Retinal pigment epithelial cell (primary cell): ENCODE results near the gene CPT1C.

Experiments used
- DNase-seq: peaks from one replicate; pipeline ENCODE4 v3.0.0-alpha.2; 2010; ENCODE audit warnings: low read depth
- H3K4me3 ChIP-seq: 2 replicates; pipeline ENCODE4 v1.5.1; 2011; ENCODE audit warnings: mild to moderate bottlenecking, low read length, control low read depth, moderate library complexity
- CTCF ChIP-seq: conservative IDR thresholded peaks from 2 replicates; pipeline ENCODE4 v1.5.1; 2011; ENCODE audit warnings: low read depth, low read length, control low read depth, inconsistent platforms

Gene CPT1C

GRCh38 chr19:49727217-49728030 is 36.5 kb downstream of the CPT1C start:
- H3K4me3 ChIP-seq, result no peak overlapping the region
- TF ChIP-seq CTCF, result no peak
- no peak for DNase-seq

- TF ChIP-seq CTCF, result no peak
- no peak overlapping the region for H3K4me3 ChIP-seq
- DNase-seq, result no peak
Observed at GRCh38 chr19:49730166-49730565, 39.2 kb downstream of the CPT1C start.

GRCh38 chr19:49738268-49738667 is 47.4 kb downstream of the CPT1C start:
- H3K4me3 ChIP-seq, result no peak overlapping the region
- TF ChIP-seq CTCF, result no peak
- DNase-seq, result no peak

GRCh38 chr19:49739098-49739497 is 48.2 kb downstream of the CPT1C start:
- no peak for DNase-seq
- no peak for TF ChIP-seq CTCF
- H3K4me3 ChIP-seq, result no peak overlapping the region

GRCh38 chr19:49739933-49740332 is 49.0 kb downstream of the CPT1C start:
- no peak overlapping the region for H3K4me3 ChIP-seq
- no peak for DNase-seq
- TF ChIP-seq CTCF, result no peak

- DNase-seq, result no peak
- no peak for TF ChIP-seq CTCF
- H3K4me3 ChIP-seq, result no peak overlapping the region
Observed at GRCh38 chr19:49741210-49741844, 50.4 kb downstream of the CPT1C start.

- no peak for DNase-seq
- TF ChIP-seq CTCF, result no peak
- H3K4me3 ChIP-seq, result no peak overlapping the region
Observed at GRCh38 chr19:49744946-49745381, 54.0 kb downstream of the CPT1C start.
